Suppressor macrophage (primary cell): ENCODE results near the gene TMEM258.

Experiments
- DNase-seq, 4 experiments: peaks; one replicate each; pipeline ENCODE4 v3.0.0-alpha.2; 2020 to 2022

TMEM258 gene

DNA sequence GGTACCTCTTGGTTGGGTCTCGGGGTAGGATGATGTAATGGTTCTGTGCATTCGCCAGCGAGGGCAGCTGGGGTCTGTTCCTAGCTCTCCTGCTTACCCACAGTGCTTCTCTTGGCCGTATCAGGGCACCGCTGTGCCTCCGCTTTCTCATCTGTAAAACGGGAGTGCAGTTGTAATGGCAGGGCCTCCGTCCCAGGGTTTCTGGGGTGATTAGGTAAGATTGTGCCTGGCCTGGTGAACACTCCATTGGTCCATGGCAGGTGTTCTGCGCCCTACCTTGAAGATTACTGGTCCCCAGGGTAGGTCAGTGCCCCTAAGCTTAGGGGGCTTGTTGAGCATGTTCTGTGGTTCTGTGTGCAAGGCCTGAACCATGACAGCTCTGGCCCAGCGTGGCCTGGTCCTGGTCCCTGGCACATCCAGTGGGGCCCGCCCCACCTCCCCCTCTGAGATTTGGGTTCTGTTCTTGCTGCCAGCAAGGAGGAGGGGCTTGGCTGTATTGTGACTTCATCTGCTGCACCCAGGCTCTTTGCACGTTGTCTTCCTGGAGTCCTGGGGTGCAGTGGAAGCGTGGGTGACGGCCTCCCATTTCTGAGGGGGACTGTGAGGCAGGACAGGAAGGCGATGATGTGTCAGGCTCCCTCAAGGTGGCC is 35.1 kb downstream of the TMEM258 start:
- no peak for DNase-seq

- DNase-seq = peak; percentile 34 to 65 (median 44)
These were observed 35.8 kb downstream of the TMEM258 start for GRCh38 chr11:61756452-61757212.

- DNase-seq = no peak
These were observed 36.3 kb downstream of the TMEM258 start for GRCh38 chr11:61756147-61756451.

GRCh38 chr11:61754534-61755482 is 37.6 kb downstream of the TMEM258 start:
- no peak for DNase-seq

DNA sequence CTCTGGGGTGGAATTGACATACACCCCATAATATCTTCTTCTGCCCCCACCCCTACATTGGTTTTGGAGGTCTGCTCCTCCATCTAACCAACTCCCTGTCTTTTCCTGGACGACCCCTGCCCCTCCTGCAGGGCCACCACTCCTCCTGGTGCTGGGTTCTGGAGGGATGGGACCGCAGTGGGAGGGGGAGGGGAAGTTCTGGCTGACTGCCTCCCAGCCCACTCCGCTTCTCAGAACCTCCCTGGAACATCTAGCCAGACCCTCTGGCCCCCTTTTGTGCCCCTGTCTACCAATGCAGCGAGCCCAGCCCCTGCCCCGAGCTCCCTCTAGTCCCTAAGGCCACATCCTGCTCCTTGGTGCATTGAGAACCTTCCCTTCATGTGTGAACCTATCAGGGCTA is 38.7 kb downstream of the TMEM258 start:
- DNase-seq = no peak

DNA sequence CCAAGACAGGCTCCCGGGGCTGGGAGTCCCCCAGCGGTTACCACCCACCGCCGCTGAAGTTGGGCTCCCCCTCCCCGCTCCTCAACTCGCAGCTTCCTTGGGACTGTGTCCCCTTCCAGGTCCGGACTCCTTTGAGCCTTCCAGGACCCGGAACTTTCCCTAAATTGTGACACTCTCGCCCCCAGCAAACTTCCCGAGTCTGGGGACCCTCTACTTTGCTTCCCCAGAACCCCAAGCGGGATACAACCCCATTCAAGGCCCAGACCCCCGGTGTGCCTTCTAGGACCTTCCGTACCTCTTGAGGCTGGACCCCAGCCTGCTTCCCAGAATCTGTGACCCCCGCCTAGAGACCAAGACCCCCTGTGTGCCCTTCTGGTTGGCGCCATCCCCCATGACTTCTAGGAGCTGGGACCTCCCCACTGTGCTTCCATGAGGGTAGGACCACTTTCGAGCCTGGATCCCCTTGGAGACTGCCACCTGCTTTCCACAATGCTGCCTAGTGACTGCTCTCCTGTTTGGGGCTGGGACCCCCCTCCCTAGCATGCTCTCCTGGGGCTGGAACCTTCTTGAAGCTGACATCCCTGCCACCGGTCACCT is 39.4 kb downstream of the TMEM258 start:
- DNase-seq = no peak

- DNase-seq = peak; percentile 64 to 89 (median 75)
These were observed 40.1 kb downstream of the TMEM258 start, which contains the start of gene MYRF for GRCh38 chr11:61752117-61752924. Gene MYRF (plus strand): TSS chr11:61752636. CDS start chr11:61752745, 109 bp downstream.

GRCh38 chr11:61751384-61751783 is 41.0 kb downstream of the TMEM258 start:
- no peak for DNase-seq

DNA sequence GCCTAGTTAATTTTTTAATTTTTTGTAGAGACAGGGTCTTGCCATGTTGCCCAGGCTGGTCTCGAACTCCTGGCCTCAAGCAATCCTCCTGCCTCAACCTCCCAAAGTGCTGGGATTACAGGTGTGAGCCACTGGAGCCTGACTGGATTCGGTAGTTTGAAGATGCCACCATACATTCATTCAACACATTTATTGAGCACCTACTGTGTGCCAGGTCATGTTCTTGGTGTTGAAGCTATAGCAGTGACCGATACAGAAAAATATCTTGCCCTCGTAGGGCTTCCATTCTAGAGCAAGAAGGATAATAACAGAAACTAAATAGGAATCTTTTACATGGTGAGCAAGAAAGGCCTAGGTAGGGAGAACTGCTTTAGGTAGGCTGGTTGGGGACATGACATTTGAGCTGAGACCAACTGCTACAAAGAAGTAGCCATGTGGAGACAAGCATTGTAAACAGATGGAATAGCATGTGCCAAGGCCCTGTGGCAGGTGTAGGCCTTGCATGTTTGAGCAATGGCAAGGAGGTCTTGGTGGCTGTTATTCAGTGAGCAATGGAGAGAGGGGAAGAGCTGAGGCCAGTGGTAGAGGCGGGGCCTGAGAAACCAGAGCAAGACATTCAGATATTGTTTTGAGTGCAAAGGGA is 41.6 kb downstream of the TMEM258 start:
- no peak for DNase-seq

GRCh38 chr11:61749591-61750217 is 42.7 kb downstream of the TMEM258 start:
- DNase-seq = no peak

- DNase-seq = no peak
These were observed 44.5 kb downstream of the TMEM258 start for GRCh38 chr11:61747967-61748285.

- DNase-seq = peak; percentile 68 to 86 (median 76)
These were observed 45.0 kb downstream of the TMEM258 start for GRCh38 chr11:61747192-61747966.

DNA sequence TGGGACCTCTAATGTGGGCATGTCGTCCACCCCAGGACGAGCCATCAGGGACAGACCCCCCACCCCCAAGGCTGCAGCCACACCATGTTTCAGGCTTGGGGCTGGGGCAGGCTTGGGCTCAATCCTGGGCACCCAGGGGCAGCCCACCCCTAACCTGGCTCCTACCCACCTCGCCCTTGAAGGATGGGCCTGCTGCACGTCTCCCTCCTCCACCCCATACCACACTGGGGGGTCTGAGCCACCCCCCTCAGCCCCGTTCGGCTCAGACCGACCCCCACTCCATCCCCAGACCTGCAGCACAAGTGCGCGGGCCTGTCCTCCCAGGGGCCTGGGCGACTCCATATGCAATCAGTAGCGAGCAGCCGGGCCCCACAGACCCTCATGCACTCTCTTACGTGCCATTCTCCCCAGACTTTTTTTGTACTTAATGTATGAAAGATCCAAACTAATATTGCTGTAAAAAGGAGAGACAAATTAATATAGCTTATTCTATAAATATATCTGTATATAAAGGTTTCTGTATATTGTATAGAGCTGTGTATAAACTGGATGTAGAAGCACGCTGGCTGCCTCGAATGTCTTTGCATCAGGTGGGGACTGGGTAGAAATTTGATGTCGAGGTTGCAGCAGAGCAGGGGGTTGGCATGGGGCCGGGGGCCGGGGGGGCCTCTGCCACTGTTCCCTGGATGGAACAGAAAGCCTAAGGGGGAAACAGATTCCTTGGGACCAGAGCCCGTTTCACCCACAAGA is 45.8 kb downstream of the TMEM258 start:
- no peak for DNase-seq

DNA sequence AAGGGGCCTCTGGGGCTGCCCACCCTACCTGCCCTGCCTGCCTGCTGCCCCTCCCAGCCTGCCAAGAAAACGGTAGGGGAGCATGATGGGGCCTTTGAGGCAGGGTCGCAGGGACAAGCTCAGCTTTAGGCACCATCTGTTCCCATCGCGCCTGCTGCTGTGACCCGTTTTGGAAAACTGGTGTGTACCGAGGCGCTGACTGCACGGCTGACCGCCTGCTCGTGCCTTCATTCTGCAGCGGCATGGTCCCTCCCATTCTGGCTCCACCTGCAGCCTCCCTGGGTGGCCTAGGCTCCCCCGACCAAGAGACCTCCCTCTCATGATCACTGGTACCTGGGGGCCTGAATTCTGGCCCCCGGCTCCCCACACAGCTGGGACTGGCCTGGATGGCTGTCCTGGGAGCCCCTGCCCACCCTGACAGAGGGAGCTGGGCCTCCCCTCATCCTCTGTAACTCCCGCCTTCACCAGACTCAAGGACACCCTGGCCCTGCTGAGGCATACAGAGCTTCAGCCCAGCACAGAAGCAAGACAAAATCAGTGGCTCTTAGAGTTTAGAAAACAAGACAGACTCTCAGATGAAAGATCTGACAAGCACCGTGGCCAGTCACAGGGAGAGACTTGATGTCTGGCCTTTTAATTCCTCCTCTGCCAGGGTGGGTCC is 46.5 kb downstream of the TMEM258 start:
- DNase-seq = no peak

DNA sequence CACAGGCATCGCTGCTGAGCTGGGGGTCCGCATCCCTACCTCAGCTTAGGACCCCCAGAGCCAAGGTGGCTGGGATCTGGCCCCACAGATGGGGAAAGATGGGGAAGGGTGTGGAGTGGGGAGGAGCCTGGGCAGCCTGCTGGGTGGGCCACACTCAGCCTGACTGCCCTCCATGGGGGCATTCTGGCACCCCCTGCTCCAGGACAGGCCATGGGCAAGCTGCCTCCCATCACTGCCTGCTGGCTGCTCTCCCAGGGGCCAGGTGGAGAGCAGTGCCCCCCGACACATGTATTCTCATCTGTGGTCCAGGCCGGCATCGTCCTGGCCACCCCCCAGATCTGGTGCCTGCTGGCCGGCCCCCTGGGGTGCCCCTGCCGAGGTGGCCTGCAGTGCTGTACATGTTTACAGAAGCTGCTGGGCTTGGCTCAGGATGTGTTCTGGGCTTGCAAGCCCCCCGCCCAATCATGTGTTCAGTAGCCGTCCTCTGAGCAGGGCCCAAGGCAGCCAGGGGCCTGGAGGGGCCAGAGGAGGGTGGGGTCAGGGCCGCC is 47.7 kb downstream of the TMEM258 start:
- no peak for DNase-seq

- DNase-seq = no peak
These were observed 48.2 kb downstream of the TMEM258 start for GRCh38 chr11:61744181-61744580.

DNA sequence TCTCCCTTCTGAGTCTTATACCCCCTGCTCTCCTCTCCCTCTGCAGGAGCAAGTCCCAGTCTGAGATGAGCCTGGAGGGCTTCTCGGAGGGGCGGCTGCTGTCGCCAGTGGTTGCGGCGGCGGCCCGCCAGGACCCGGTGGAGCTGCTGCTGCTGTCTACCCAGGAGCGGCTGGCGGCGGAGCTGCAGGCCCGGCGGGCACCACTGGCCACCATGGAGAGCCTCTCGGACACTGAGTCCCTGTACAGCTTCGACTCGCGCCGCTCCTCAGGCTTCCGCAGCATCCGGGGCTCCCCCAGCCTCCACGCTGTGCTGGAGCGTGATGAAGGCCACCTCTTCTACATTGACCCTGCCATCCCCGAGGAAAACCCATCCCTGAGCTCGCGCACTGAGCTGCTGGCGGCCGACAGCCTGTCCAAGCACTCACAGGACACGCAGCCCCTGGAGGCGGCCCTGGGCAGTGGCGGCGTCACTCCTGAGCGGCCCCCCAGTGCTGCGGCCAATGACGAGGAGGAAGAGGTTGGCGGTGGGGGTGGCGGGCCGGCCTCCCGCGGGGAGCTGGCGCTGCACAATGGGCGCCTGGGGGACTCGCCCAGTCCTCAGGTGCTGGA is 48.8 kb downstream of the TMEM258 start:
- no peak for DNase-seq

DNA sequence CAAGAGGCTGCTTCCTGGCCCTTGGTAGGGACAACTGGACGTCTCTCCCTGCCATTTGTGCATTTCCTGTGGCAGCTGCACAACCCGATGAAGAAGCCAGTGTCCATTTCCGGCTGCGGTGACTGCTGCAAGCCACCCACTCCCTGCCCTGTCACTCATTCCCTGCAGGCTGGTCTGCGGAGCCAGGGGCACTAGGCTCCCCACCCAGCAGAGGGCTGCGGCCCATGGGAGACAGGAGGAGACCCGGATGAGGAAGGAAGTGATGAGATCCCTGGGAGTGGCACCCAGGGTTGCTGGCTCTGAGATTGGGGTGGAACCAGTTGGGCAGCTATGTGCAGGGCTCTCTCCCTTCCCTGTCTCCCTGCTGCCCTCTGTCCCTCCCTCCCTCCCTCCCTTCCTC is 50.0 kb downstream of the TMEM258 start:
- DNase-seq = peak; percentile 78 to 89 (median 87)
